Measurements from ENCODE around the gene VSIG2.

DNA sequence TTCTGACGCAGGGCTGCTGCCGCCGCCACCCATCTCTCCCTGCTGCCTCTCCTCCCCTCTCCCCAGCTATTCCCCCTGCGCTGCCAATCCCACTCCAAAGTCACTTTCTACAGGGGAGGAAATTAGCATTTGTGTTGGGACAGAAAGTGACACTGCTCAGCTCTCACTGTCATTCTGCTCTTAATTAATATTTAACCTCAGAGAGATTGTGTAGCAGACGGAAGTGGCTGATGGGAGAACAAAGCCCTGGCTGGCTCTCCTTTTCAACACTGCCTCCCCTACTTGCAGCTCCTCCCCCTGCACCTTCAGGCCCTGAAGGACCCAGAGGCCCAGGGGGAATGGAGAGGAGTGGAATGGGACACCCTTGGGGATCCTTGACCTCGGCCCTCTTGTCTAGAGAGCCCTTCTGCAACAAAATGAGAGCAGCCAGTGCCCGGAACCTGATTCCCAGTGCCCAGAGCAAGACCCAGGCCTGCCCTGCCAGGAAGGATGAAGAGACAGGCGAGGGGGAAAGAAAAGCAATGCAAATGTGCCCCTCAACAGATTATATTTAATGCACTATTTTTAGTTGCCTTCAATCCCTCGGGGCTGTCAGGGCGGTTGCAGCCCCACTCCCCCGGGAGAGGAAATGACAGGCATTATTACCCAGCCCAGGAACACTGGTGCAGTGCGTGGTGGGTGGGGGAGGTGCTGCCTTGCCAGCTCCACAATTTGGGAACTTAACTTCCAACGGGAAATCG lies 26.9 kb downstream of the VSIG2 start:
- TF ChIP-seq POLR2AphosphoS5 (IDR thresholded peaks at IDR 0.05; ENCODE audit: low read depth, low read length): no peak
- TF ChIP-seq, protein P1, sequence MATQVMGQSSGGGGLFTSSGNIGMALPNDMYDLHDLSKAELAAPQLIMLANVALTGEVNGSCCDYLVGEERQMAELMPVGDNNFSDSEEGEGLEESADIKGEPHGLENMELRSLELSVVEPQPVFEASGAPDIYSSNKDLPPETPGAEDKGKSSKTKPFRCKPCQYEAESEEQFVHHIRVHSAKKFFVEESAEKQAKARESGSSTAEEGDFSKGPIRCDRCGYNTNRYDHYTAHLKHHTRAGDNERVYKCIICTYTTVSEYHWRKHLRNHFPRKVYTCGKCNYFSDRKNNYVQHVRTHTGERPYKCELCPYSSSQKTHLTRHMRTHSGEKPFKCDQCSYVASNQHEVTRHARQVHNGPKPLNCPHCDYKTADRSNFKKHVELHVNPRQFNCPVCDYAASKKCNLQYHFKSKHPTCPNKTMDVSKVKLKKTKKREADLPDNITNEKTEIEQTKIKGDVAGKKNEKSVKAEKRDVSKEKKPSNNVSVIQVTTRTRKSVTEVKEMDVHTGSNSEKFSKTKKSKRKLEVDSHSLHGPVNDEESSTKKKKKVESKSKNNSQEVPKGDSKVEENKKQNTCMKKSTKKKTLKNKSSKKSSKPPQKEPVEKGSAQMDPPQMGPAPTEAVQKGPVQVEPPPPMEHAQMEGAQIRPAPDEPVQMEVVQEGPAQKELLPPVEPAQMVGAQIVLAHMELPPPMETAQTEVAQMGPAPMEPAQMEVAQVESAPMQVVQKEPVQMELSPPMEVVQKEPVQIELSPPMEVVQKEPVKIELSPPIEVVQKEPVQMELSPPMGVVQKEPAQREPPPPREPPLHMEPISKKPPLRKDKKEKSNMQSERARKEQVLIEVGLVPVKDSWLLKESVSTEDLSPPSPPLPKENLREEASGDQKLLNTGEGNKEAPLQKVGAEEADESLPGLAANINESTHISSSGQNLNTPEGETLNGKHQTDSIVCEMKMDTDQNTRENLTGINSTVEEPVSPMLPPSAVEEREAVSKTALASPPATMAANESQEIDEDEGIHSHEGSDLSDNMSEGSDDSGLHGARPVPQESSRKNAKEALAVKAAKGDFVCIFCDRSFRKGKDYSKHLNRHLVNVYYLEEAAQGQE (IDR thresholded peaks at IDR 0.05; ENCODE audit: insufficient read depth in 1 of 2, low read depth in 2 of 2, low read length in 2 of 2): no peak

Measured in PFSK-1 (cell line).